GM10248 (cell line): ENCODE results near the gene P3H1.

Source experiments
- CTCF ChIA-PET: fragments of 300-600 bp; sonication (Branson Sonifier 250); formaldehyde crosslinking; extraction: SDS; loops from one replicate; lab custom pipeline; 2021; ENCODE audit warnings: antibody characterized with exemption; lab: Yijun Ruan, JAX
- POLR2A ChIA-PET: fragments of 350-650 bp; sonication (Branson Sonifier 250); formaldehyde crosslinking; extraction: SDS; loops from one replicate; lab custom pipeline; 2020; ENCODE audit warnings: antibody characterized with exemption; lab: Yijun Ruan, JAX
- DNase-seq: peaks from one replicate; pipeline ENCODE4 v3.0.0; 2012; ENCODE audit errors: extremely low spot score
- TF ChIP-seq, protein P1 (sequence below): IDR thresholded peaks from 2 replicates; pipeline ENCODE4 v1.5.1; 2012; ENCODE audit warnings: mild to moderate bottlenecking, low read depth; ENCODE audit errors: extremely low read depth, missing control alignments, control extremely low read depth

The P3H1 gene

DNA sequence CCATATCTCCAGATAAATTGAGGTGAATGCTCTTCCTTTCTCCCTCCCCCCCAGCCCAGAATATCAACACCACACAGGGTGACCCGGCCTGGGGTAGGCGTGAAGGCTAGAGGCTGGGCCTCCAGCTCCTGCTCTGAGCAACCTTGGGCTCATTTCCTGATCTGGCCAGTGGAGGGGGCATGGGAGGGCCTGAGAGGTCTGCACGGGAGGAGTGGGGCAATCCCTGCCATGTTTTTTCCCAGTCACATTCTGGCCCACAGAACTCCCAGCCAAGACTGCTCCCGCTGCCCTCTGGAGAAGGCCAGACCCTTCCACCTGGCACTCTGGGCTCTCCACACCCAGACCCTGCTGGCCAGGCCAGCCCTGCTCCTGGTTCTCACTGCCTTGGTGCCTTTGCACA is 30.7 kb downstream of the P3H1 start:
- CTCF ChIA-PET = interaction anchor here (0.9 to 2.4 kb wide), 2 partner anchors 10 to 21 kb away, joined by 3 to 6 read pairs; no protein-coding TSS in a partner anchor
- DNase-seq = no peak
- TF ChIP-seq, protein P1, sequence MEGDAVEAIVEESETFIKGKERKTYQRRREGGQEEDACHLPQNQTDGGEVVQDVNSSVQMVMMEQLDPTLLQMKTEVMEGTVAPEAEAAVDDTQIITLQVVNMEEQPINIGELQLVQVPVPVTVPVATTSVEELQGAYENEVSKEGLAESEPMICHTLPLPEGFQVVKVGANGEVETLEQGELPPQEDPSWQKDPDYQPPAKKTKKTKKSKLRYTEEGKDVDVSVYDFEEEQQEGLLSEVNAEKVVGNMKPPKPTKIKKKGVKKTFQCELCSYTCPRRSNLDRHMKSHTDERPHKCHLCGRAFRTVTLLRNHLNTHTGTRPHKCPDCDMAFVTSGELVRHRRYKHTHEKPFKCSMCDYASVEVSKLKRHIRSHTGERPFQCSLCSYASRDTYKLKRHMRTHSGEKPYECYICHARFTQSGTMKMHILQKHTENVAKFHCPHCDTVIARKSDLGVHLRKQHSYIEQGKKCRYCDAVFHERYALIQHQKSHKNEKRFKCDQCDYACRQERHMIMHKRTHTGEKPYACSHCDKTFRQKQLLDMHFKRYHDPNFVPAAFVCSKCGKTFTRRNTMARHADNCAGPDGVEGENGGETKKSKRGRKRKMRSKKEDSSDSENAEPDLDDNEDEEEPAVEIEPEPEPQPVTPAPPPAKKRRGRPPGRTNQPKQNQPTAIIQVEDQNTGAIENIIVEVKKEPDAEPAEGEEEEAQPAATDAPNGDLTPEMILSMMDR = peak; percentile 20
- POLR2A ChIA-PET = no interaction called here

DNA sequence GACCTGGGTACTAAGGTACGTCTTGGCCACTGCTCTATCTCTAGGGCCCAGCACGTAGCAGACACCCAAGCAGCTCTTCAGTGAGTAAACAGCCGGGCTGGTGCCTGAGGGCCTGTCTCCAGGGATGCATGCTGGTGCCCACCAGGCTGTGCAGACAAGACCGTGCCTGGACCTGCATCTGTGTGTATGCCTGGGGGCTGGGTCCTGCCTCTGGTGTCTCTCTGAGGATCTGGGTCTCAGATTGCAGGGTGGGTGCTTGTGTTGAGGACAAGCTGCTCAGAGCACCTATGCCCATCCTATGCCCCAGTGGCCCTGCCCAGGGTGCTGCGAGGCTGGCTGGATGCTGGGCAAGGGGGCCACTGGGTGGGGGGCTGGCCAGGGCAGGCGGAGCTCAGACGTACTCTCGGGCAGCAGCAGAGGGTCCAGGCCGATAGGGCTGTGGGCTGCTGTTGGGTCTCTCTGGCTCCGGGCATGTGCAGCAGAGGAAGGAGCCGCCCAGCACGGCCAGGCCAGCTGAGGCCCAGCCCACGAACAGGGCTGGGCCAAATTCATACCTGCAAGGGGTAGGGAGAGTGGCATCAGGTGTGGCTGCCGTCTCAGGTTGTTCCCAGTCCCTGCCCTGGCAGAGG is 31.2 kb downstream of the P3H1 start:
- POLR2A ChIA-PET = no interaction called here
- CTCF ChIA-PET = interaction anchor here (0.9 to 2.4 kb wide), 2 partner anchors 11 to 22 kb away, joined by 3 to 6 read pairs; no protein-coding TSS in a partner anchor
- TF ChIP-seq, protein P1 = no peak
- no peak for DNase-seq

DNA sequence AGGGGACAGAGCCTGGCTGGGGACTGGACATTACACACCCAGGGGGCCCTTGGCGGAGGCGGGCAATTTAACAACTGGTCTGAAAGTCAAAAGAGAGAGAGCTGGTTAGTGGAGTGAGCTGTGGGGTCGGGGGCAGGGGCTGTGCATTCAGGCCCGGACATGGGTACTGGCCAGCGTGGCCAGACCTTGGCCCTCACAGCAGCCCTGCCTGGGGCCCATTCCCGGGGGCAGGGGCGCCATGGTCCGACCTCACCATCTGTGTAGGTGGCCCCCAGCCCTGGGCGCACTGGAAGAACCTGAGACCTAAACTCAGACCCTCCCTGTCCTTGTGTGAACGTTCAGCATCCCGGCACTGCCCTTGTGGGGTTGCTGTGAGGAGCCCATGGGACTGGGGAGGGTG is 31.8 kb downstream of the P3H1 start:
- no peak for DNase-seq
- POLR2A ChIA-PET = no interaction called here
- CTCF ChIA-PET = interaction anchor here (2.4 kb wide), 1 partner anchor 12 kb away, joined by 6 read pairs; no protein-coding TSS in a partner anchor
- TF ChIP-seq, protein P1 = no peak

DNA sequence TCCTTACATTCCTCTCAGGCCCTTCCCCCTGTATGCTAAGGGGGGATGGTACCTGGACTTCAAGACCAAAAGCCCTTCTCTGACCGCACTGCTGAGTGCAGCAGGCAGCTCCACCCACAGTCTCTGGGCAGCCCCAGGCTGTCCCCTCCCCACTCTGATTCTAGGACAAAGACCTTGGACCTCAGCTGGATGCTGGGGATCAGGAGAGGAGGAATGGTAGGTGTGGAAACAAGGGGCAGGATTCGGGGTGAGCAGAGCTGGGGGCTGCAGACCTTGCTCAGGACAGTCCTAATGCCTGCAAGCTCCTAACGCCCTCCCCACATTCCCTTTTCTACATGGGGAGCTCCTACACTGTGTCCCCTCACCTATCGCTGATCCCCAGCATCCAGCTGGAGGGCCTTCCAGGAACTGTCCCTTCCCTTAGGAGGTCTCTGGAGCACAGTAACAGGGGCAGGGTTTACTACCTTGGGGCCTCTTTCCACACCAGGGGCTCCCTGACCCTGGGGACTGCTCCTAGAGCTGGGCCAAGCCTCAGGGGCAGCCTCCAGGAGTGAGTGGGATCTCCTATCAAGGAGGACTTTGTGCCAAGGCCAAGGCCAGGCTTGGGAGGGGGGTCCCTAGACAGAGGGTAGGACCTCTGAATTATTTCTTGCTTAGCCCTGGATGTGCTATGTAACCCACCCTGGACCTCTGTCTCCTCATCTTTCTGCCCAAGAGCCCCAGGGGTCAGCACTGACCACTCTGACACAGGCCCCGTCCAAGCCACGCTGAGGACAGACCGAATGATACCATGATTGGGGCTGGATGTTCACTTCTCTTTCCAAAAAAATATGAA is 32.4 kb downstream of the P3H1 start:
- ChIA-PET CTCF (interaction anchor here (1.0 to 2.4 kb wide), 4 partner anchors 12 to 561 kb away, joined by 3 to 6 read pairs (median 5); no protein-coding TSS in a partner anchor), POLR2A (interaction anchor here (0.6 kb wide), 1 partner anchor 127 kb away, joined by 3 read pairs; no protein-coding TSS in a partner anchor)
- no peak for DNase-seq
- TF ChIP-seq, protein P1 = no peak

DNA sequence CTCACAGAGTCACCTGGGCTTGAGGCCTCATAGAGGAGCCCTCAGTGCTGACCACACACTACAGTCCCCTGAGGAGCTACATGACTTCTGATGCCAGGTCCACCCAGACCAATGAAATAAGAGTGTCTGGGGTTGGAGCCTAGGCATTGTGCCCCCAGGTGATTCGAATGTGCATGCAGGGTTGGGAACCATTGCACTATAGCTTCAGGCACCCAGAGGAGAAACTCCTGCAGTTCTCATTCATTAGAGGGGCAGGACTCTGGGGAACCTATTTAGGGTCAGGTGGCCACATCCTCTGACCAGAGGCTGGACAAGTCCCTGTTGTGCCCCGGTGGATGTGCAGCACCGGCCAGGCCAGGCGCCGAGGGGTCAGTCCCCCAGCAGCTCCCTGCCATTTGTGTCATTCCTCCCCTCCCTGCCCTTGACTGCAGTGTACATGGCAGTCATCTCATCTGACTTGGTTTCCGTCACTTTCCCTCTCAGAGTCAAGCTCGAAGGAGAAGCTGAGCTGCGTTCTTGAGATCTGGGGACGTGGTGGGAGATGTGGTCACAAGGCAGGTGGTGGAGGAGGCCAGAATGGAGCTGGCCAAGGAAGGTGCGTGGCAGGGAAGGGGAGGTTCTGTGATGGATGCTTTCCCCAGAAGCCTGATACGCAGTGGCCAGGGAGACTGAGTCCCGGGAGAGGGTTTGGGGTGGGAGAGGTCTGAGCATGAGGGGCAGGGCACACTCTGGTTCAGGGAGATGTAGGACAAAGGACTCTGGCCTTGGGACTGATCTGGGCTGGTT is 33.2 kb downstream of the P3H1 start:
- DNase-seq = no peak
- CTCF ChIA-PET = interaction anchor here (1.0 to 2.1 kb wide), 3 partner anchors 19 to 560 kb away, joined by 3 to 5 read pairs (median 5); no protein-coding TSS in a partner anchor
- POLR2A ChIA-PET = interaction anchor here (0.6 kb wide), 1 partner anchor 126 kb away, joined by 3 read pairs; no protein-coding TSS in a partner anchor
- TF ChIP-seq, protein P1 = no peak
